Lower lobe of right lung (tissue), 2 donors: ENCODE results near the gene SND1. TPM values are rescaled to one million over a fixed set of nuclear protein-coding genes. Genes with fewer than 3 reads are reported as not detected.

Experiments used
- ATAC-seq, 2 donors: fragments of 200-7000 bp; cut with Tn5 transposase; one replicate each; pipeline ENCODE4 v1.9.1; 2020 to 2022; ENCODE audit warnings: mild to moderate bottlenecking in 2 of 2, moderate library complexity in 2 of 2
- DNase-seq: peaks from one replicate; pipeline ENCODE4 v3.0.0-alpha.2; 2020
- H3K27ac ChIP-seq: fragments of 200-600 bp; one replicate; pipeline ENCODE4 v1.8.0; 2022
- H3K27me3 ChIP-seq: fragments of 200-600 bp; one replicate; pipeline ENCODE4 v1.8.0; 2022; ENCODE audit warnings: low read depth
- H3K36me3 ChIP-seq: fragments of 200-600 bp; one replicate; pipeline ENCODE4 v1.8.0; 2022; ENCODE audit warnings: mild to moderate bottlenecking
- H3K4me1 ChIP-seq: fragments of 200-600 bp; one replicate; pipeline ENCODE4 v1.8.0; 2022
- H3K4me3 ChIP-seq: fragments of 200-600 bp; one replicate; pipeline ENCODE4 v1.8.0; 2022; ENCODE audit warnings: mild to moderate bottlenecking
- H3K9me3 ChIP-seq: fragments of 200-600 bp; one replicate; pipeline ENCODE4 v1.8.0; 2022
- CTCF ChIP-seq: fragments of 200-600 bp; IDR thresholded peaks from one replicate; pipeline ENCODE4 v1.8.0; 2022; ENCODE audit warnings: antibody characterized with exemption, mild to moderate bottlenecking
- intact Hi-C: fragments of 100-400 bp; cut with DNase I; formaldehyde crosslinking; loops from one replicate; pipeline ENCODE4 v1.11.0; 2022
- long read RNA-seq: library from polyadenylated mRNA; unstranded; transcript quantifications from one replicate; pipeline ENCODE4 v2.0.0, GENCODE V29; 2021
- total RNA-seq: library from RNA; stranded (reverse); fragmentation: NEBNext Ultra II Directional; extraction: Animal tissue kit (Norgen Biotek cat#: 25700); gene quantifications from one replicate; pipeline ENCODE4 v1.2.1, GENCODE V29; 2021
- donor health status: DM: no; HTN: yes; CAD: no; lungs with severe emphysema.

SND1 gene
- total RNA-seq: 142 TPM
- long read RNA-seq, transcript SND1-201 (24 exons, 3,476 nt): major isoform, 124 of 214 reads
- long read RNA-seq, partial matches to known transcripts: 67 of 214 reads
- long read RNA-seq, other reads (novel, unspliced or antisense): 20 of 214 reads

GRCh38 chr7:127651556-127652332, at the start of gene SND1:
TSS of gene SND1 (plus strand) at chr7:127652194. CDS start at chr7:127652374, 180 bp downstream.
- no peaks in the 10 kb centered on the region for H3K36me3 ChIP-seq
- intact Hi-C loops: no loop called here
- no peak for TF ChIP-seq CTCF
- H3K27me3 ChIP-seq: no peaks in the 10 kb centered on the region
- peak; percentile 100 for DNase-seq
- H3K9me3 ChIP-seq: no peaks in the 10 kb centered on the region
- peak within 1 kb of the TSS; percentile 86 for H3K4me3 ChIP-seq
- H3K27ac ChIP-seq: peak within 1 kb of the TSS; percentile 90
- ATAC-seq: peak; percentile 98
- peaks cover 37% of the 10 kb centered on the region for H3K4me1 ChIP-seq

- no peaks in the 10 kb centered on the region for H3K9me3 ChIP-seq
- H3K4me1 ChIP-seq: no peaks in the 10 kb centered on the region
- H3K4me3 ChIP-seq: no peak overlapping the region
- H3K27me3 ChIP-seq: no peaks in the 10 kb centered on the region
- TF ChIP-seq CTCF: no peak
- H3K36me3 ChIP-seq: no peaks in the 10 kb centered on the region
- ATAC-seq: no peak
- DNase-seq: no peak
- intact Hi-C loops: no loop called here
- H3K27ac ChIP-seq: no peak overlapping the region
These were observed 43.5 kb upstream of the SND1 start for GRCh38 chr7:127608446-127608845.

GRCh38 chr7:127609297-127609696, 42.7 kb upstream of the SND1 start:
- Histone ChIP-seq H3K9me3 (no peaks in the 10 kb centered on the region), H3K4me1 (no peaks in the 10 kb centered on the region), H3K27ac (no peak overlapping the region), H3K4me3 (no peak overlapping the region), H3K36me3 (no peaks in the 10 kb centered on the region), H3K27me3 (no peaks in the 10 kb centered on the region)
- ATAC-seq (no peak), DNase-seq (no peak)
- TF ChIP-seq CTCF: no peak
- intact Hi-C loops: no loop called here

- Histone ChIP-seq H3K27me3 (peaks cover 4% of the 10 kb centered on the region), H3K27ac (no peak overlapping the region), H3K4me1 (no peaks in the 10 kb centered on the region), H3K4me3 (no peak overlapping the region), H3K36me3 (no peaks in the 10 kb centered on the region), H3K9me3 (no peaks in the 10 kb centered on the region)
- intact Hi-C loops: no loop called here
- ATAC-seq: no peak
- TF ChIP-seq CTCF: no peak
- DNase-seq: no peak
These were observed 39.7 kb upstream of the SND1 start for GRCh38 chr7:127612263-127612662.

GRCh38 chr7:127616724-127617123, 35.3 kb upstream of the SND1 start:
- peaks cover 35% of the 10 kb centered on the region for H3K27me3 ChIP-seq
- H3K27ac ChIP-seq: no peak overlapping the region
- H3K9me3 ChIP-seq: no peaks in the 10 kb centered on the region
- no peaks in the 10 kb centered on the region for H3K36me3 ChIP-seq
- ATAC-seq (no peak), DNase-seq (no peak)
- TF ChIP-seq CTCF: no peak
- H3K4me3 ChIP-seq: no peak overlapping the region
- intact Hi-C loops: no loop called here
- H3K4me1 ChIP-seq: no peaks in the 10 kb centered on the region
